ENCODE results near the gene KCNG2. TPM values are rescaled to one million over a fixed set of nuclear protein-coding genes. Genes with fewer than 3 reads are reported as not detected.

The KCNG2 gene
- total and polyA plus RNA-seq, 2 of the 13 experiments (the other 11 are each of a cell fraction or from before 2014, with no cell fraction given) = not detected

- H3K4me3 ChIP-seq (replicated peaks in 1 of 3; ENCODE audit: insufficient read depth in 1 of 3, low read depth in 2 of 3, low read length in 3 of 3) = no peak overlapping the region
- H3K79me2 ChIP-seq (ENCODE audit: insufficient read depth, low read length) = no peaks in the 10 kb centered on the region
- H3K27ac ChIP-seq (ENCODE audit: extremely low read length, insufficient read depth, low read length) = no peak overlapping the region
- in situ Hi-C loops (cut with HindIII; ENCODE audit: extremely low pct_ligation_motif_present, low pct_unique_long_range_greater_than_20kb) = no loop called here
- WGBS (ENCODE audit: low lambda C conversion rate) = 29% methylated on average over 4 of the region's 14 CpGs
- H3K9ac ChIP-seq (ENCODE audit: insufficient read depth, low read depth, low read length) = no peak overlapping the region
- H2AFZ ChIP-seq (ENCODE audit: low read length) = no peak overlapping the region
- ATAC-seq = no peak
- no peaks in the 10 kb centered on the region for H3K9me3 ChIP-seq (ENCODE audit: low read length)
- intact Hi-C loops (cut with micrococcal nuclease; ENCODE audit: unreplicated experiment) = no loop called here
- no peaks in the 10 kb centered on the region for H4K20me1 ChIP-seq (ENCODE audit: insufficient read depth, low read length)
- H3K4me2 ChIP-seq (ENCODE audit: low read depth, low read length) = no peak overlapping the region
- H3K27me3 ChIP-seq (ENCODE audit: control insufficient read depth in 1 of 2, insufficient read depth in 2 of 2, low read length in 2 of 2) = peaks cover 12 to 59% of the 10 kb centered on the region in 2 experiments
- no peak for FAIRE-seq
- BruUV-seq (replicated peaks) = no TSS peak
- H3K4me1 ChIP-seq (ENCODE audit: insufficient read depth, low read length) = peaks cover 19% of the 10 kb centered on the region
- ChIA-PET CTCF (ENCODE audit: low intra/inter-chr PET ratio, low total read pairs) (no interaction called here), POLR2A (no interaction called here)
- TF ChIP-seq TGIF2 (CRISPR knock-in tag; IDR thresholded peaks at IDR 0.05) (no peak), ZNF121 (CRISPR knock-in tag; IDR thresholded peaks at IDR 0.05) (peak; percentile 31; the same call in 1 of the 2 replicates), HNRNPLL (IDR thresholded peaks at IDR 0.05; ENCODE audit: low read depth, low read length, poor library complexity, severe bottlenecking) (no peak)
- no peaks in the 10 kb centered on the region for H3K36me3 ChIP-seq (replicated peaks in 1 of 2; ENCODE audit: control insufficient read depth in 1 of 2, insufficient read depth in 2 of 2, low read length in 2 of 2)
- DNase-seq (ENCODE audit: low spot score) = no peak
Observed at GRCh38 chr18:79786304-79786703, 11.4 kb upstream of the KCNG2 start.

GRCh38 chr18:79786786-79787526, 10.8 kb upstream of the KCNG2 start:
- H3K4me3 ChIP-seq (replicated peaks in 1 of 3; ENCODE audit: insufficient read depth in 1 of 3, low read depth in 2 of 3, low read length in 3 of 3) = no peak overlapping the region
- no TSS peak for BruUV-seq (replicated peaks)
- no peak overlapping the region for H3K27ac ChIP-seq (ENCODE audit: extremely low read length, insufficient read depth, low read length)
- FAIRE-seq (no peak), DNase-seq (ENCODE audit: low spot score) (no peak), ATAC-seq (no peak)
- ChIA-PET CTCF (ENCODE audit: low intra/inter-chr PET ratio, low total read pairs) (no interaction called here), POLR2A (no interaction called here)
- H3K4me2 ChIP-seq (ENCODE audit: low read depth, low read length) = no peak overlapping the region
- H3K9me3 ChIP-seq (ENCODE audit: low read length) = no peaks in the 10 kb centered on the region
- 58% methylated on average over 15 of the region's 22 CpGs for WGBS (ENCODE audit: low lambda C conversion rate)
- no peak overlapping the region for H3K9ac ChIP-seq (ENCODE audit: insufficient read depth, low read depth, low read length)
- no peaks in the 10 kb centered on the region for H3K79me2 ChIP-seq (ENCODE audit: insufficient read depth, low read length)
- in situ Hi-C loops (cut with HindIII; ENCODE audit: extremely low pct_ligation_motif_present, low pct_unique_long_range_greater_than_20kb) = no loop called here
- H3K4me1 ChIP-seq (ENCODE audit: insufficient read depth, low read length) = peaks cover 19% of the 10 kb centered on the region
- H2AFZ ChIP-seq (ENCODE audit: low read length) = no peak overlapping the region
- no peaks in the 10 kb centered on the region for H3K36me3 ChIP-seq (replicated peaks in 1 of 2; ENCODE audit: control insufficient read depth in 1 of 2, insufficient read depth in 2 of 2, low read length in 2 of 2)
- no peaks in the 10 kb centered on the region for H4K20me1 ChIP-seq (ENCODE audit: insufficient read depth, low read length)
- intact Hi-C loops (cut with micrococcal nuclease; ENCODE audit: unreplicated experiment) = no loop called here
- peaks cover 11 to 52% of the 10 kb centered on the region in 2 experiments for H3K27me3 ChIP-seq (ENCODE audit: control insufficient read depth in 1 of 2, insufficient read depth in 2 of 2, low read length in 2 of 2)
- no peak for TF ChIP-seq TEF (CRISPR knock-in tag; IDR thresholded peaks at IDR 0.05)
- no peak for TF ChIP-seq HMGA1 (CRISPR knock-in tag; conservative IDR thresholded peaks at IDR 0.05)
- no peak for TF ChIP-seq ZNF136 (CRISPR knock-in tag; IDR thresholded peaks at IDR 0.05; ENCODE audit: low read depth)
- no peak for TF ChIP-seq IRF1 (CRISPR knock-in tag; IDR thresholded peaks at IDR 0.05; ENCODE audit: low read depth)
- no peak for TF ChIP-seq ZBTB39 (CRISPR knock-in tag; IDR thresholded peaks at IDR 0.05)
- no peak for TF ChIP-seq SRSF1 (optimal IDR thresholded peaks at IDR 0.05; ENCODE audit: low read depth, low read length)
- no peak for TF ChIP-seq MTERF4 (CRISPR knock-in tag; IDR thresholded peaks at IDR 0.05)
- no peak for TF ChIP-seq JDP2 (CRISPR knock-in tag; IDR thresholded peaks at IDR 0.05; ENCODE audit: borderline replicate concordance)
- no peak for TF ChIP-seq KDM2A (CRISPR knock-in tag; IDR thresholded peaks at IDR 0.05; ENCODE audit: borderline replicate concordance, low read depth)

Measured in HepG2 (cell line).